KOPT-K1 (cell line): ENCODE data around the gene RASL11B.

Experiments used
- H3K27ac ChIP-seq: fragments of 200-600 bp; sonication (generic); 2 replicates; pipeline ENCODE4 v1.5.1; 2016; ENCODE audit warnings: antibody characterized with exemption, mild to moderate bottlenecking, low read depth, low read length; ENCODE audit not compliant: poor library complexity, severe bottlenecking
- H3K36me3 ChIP-seq: fragments of 200-600 bp; sonication (generic); 2 replicates; pipeline ENCODE4 v1.5.1; 2017; ENCODE audit warnings: antibody characterized with exemption, mild to moderate bottlenecking, low read length, moderate library complexity; ENCODE audit not compliant: insufficient read depth
- H3K9me3 ChIP-seq: fragments of 200-600 bp; sonication (generic); 2 replicates; pipeline ENCODE4 v1.5.1; 2017; ENCODE audit warnings: antibody characterized with exemption, low read length, mild to moderate bottlenecking; ENCODE audit not compliant: insufficient read depth, poor library complexity, severe bottlenecking

RASL11B gene

GRCh38 chr4:52838729-52839586 lies 23.2 kb upstream of the RASL11B start:
- Histone ChIP-seq H3K27ac (no peak overlapping the region), H3K9me3 (no peaks in the 10 kb centered on the region), H3K36me3 (no peaks in the 10 kb centered on the region)

GRCh38 chr4:52840531-52841370 lies 21.4 kb upstream of the RASL11B start:
- Histone ChIP-seq H3K36me3 (no peaks in the 10 kb centered on the region), H3K9me3 (no peaks in the 10 kb centered on the region), H3K27ac (no peak overlapping the region)

- H3K9me3 ChIP-seq: no peaks in the 10 kb centered on the region
Observed at GRCh38 chr4:52841682-52842456, 20.2 kb upstream of the RASL11B start.

GRCh38 chr4:52842792-52843191 lies 19.3 kb upstream of the RASL11B start:
- no peak overlapping the region for H3K27ac ChIP-seq
- H3K36me3 ChIP-seq: no peaks in the 10 kb centered on the region
- H3K9me3 ChIP-seq: no peaks in the 10 kb centered on the region

More at GRCh38 chr4:52841682-52842456, 20.2 kb upstream of the RASL11B start:
- Histone ChIP-seq H3K36me3 (no peaks in the 10 kb centered on the region), H3K27ac (no peak overlapping the region)

GRCh38 chr4:52843351-52843750 lies 18.8 kb upstream of the RASL11B start:
- Histone ChIP-seq H3K36me3 (no peaks in the 10 kb centered on the region), H3K9me3 (no peaks in the 10 kb centered on the region), H3K27ac (no peak overlapping the region)

GRCh38 chr4:52843958-52844357 lies 18.2 kb upstream of the RASL11B start:
- Histone ChIP-seq H3K9me3 (no peaks in the 10 kb centered on the region), H3K36me3 (no peaks in the 10 kb centered on the region), H3K27ac (no peak overlapping the region)

- Histone ChIP-seq H3K36me3 (no peaks in the 10 kb centered on the region), H3K9me3 (no peaks in the 10 kb centered on the region), H3K27ac (no peak overlapping the region)
Observed at GRCh38 chr4:52844596-52844995, 17.5 kb upstream of the RASL11B start.

- H3K27ac ChIP-seq: no peak overlapping the region
- H3K9me3 ChIP-seq: no peaks in the 10 kb centered on the region
- no peaks in the 10 kb centered on the region for H3K36me3 ChIP-seq
Observed at GRCh38 chr4:52846502-52846901, 15.6 kb upstream of the RASL11B start.

GRCh38 chr4:52848254-52848653 lies 13.9 kb upstream of the RASL11B start:
- H3K36me3 ChIP-seq: no peaks in the 10 kb centered on the region
- no peak overlapping the region for H3K27ac ChIP-seq
- H3K9me3 ChIP-seq: no peaks in the 10 kb centered on the region

- Histone ChIP-seq H3K36me3 (no peaks in the 10 kb centered on the region), H3K27ac (no peak overlapping the region), H3K9me3 (no peaks in the 10 kb centered on the region)
Observed at GRCh38 chr4:52850406-52851124, 11.6 kb upstream of the RASL11B start.

- Histone ChIP-seq H3K9me3 (peaks cover under 1% of the 10 kb centered on the region), H3K36me3 (no peaks in the 10 kb centered on the region), H3K27ac (no peak overlapping the region)
Observed at GRCh38 chr4:52852041-52852440, 10.1 kb upstream of the RASL11B start.

- H3K27ac ChIP-seq: no peak overlapping the region
- peaks cover 7% of the 10 kb centered on the region for H3K9me3 ChIP-seq
- H3K36me3 ChIP-seq: no peaks in the 10 kb centered on the region
Observed at GRCh38 chr4:52852711-52853110, 9.4 kb upstream of the RASL11B start.

- Histone ChIP-seq H3K27ac (no peak overlapping the region), H3K36me3 (no peaks in the 10 kb centered on the region), H3K9me3 (peaks cover 14% of the 10 kb centered on the region)
Observed at GRCh38 chr4:52853351-52853750, 8.8 kb upstream of the RASL11B start.

- H3K27ac ChIP-seq: no peak overlapping the region
- peaks cover 20% of the 10 kb centered on the region for H3K9me3 ChIP-seq
- no peaks in the 10 kb centered on the region for H3K36me3 ChIP-seq
Observed at GRCh38 chr4:52856801-52857200, 5.3 kb upstream of the RASL11B start.
